H1 (cell line): Measurements from ENCODE around the gene GNG12.

Experiments used
- BRCA1 ChIP-seq: IDR thresholded peaks from 2 replicates; pipeline ENCODE4 v1.6.1; 2012; ENCODE audit warnings: low read depth, low read length, improper control_type of control experiment
- POLR2A ChIP-seq, 2 experiments: IDR thresholded peaks; 1 replicate in 1 of 2; 2 replicates in 1 of 2; pipeline ENCODE4 v1.6.1; 2011; ENCODE audit warnings: low read depth in 2 of 2, low read length in 2 of 2, mild to moderate bottlenecking in 2 of 2; ENCODE audit errors: control extremely low read depth in 1 of 2
- POLR2AphosphoS5 ChIP-seq: IDR thresholded peaks from 2 replicates; pipeline ENCODE4 v1.6.1; 2011; ENCODE audit warnings: low read depth, low read length
- RFX5 ChIP-seq: IDR thresholded peaks from 2 replicates; pipeline ENCODE4 v1.6.1; 2011; ENCODE audit warnings: low read depth, low read length, improper control_type of control experiment, borderline replicate concordance
- RNF2 ChIP-seq: fragments of 200-900, 300-1000 bp; sonication (generic); IDR thresholded peaks from 2 replicates; pipeline ENCODE4 v1.7.1; 2016; ENCODE audit warnings: borderline replicate concordance, low read depth, mild to moderate bottlenecking, antibody characterized with exemption, low read length; ENCODE audit not compliant: poor library complexity, severe bottlenecking; ENCODE audit errors: missing control alignments
- SUZ12 ChIP-seq: fragments of 200-600 bp; sonication (generic); IDR thresholded peaks from 2 replicates; pipeline ENCODE4 v1.6.1; 2012; ENCODE audit warnings: mild to moderate bottlenecking, inconsistent platforms, low read length, moderate library complexity, mixed read lengths
- TF ChIP-seq, protein P1 (sequence below), 3 experiments: IDR thresholded peaks; 1 replicate in 2 of 3; 2 replicates in 1 of 3; pipeline versions ENCODE4 v1.5.1 to v1.6.1; 2011; ENCODE audit warnings: low read length in 3 of 3, mild to moderate bottlenecking in 3 of 3, inconsistent platforms in 2 of 3, low read depth in 1 of 3, moderate library complexity in 1 of 3; ENCODE audit not compliant: insufficient read depth in 1 of 3; ENCODE audit errors: control extremely low read depth in 1 of 3
- TF ChIP-seq, protein P2 (sequence below): IDR thresholded peaks from 2 replicates; pipeline ENCODE4 v1.6.1; 2012; ENCODE audit warnings: low read length, inconsistent platforms
- TF ChIP-seq, protein P3 (sequence below): IDR thresholded peaks from 2 replicates; pipeline ENCODE4 v1.6.1; 2011; ENCODE audit warnings: low read depth, mild to moderate bottlenecking, low read length; ENCODE audit not compliant: insufficient read depth
- TF ChIP-seq, protein P4 (sequence below): fragments of 300-600 bp; sonication (generic); IDR thresholded peaks from 2 replicates; pipeline ENCODE4 v1.7.1; 2012; ENCODE audit warnings: low read length, moderate library complexity, mild to moderate bottlenecking, inconsistent platforms; ENCODE audit not compliant: insufficient replicate concordance

DNA sequence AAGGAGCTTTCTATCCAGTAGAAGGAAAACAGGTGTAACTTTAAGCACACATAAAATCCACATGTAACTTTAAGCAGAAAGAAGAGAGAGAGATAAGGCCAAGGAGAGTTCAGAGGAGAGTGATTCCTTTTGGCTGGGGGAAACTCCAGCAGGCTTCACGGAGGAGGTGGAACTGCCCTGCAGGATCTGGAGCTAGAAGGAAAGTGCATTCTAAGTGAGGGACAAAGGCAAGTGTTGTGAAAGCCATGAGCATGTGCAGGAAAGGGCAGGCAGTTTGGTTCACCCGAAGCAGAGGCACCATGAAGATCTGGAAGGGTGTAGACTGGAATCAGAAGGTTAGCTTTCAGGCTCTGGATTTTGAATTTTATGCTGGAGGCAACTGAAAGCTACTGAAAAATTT, 101.9 kb downstream of the GNG12 start:
- TF ChIP-seq, protein P1, sequence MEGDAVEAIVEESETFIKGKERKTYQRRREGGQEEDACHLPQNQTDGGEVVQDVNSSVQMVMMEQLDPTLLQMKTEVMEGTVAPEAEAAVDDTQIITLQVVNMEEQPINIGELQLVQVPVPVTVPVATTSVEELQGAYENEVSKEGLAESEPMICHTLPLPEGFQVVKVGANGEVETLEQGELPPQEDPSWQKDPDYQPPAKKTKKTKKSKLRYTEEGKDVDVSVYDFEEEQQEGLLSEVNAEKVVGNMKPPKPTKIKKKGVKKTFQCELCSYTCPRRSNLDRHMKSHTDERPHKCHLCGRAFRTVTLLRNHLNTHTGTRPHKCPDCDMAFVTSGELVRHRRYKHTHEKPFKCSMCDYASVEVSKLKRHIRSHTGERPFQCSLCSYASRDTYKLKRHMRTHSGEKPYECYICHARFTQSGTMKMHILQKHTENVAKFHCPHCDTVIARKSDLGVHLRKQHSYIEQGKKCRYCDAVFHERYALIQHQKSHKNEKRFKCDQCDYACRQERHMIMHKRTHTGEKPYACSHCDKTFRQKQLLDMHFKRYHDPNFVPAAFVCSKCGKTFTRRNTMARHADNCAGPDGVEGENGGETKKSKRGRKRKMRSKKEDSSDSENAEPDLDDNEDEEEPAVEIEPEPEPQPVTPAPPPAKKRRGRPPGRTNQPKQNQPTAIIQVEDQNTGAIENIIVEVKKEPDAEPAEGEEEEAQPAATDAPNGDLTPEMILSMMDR (IDR thresholded peaks at IDR 0.05; ENCODE audit: control extremely low read depth in 1 of 3, insufficient read depth in 1 of 3, low read depth in 1 of 3, low read length in 3 of 3) = no peak
- TF ChIP-seq BRCA1 (no peak), RFX5 (no peak), POLR2AphosphoS5 (no peak), POLR2A (IDR thresholded peaks at IDR 0.05; ENCODE audit: control extremely low read depth in 1 of 2, low read depth in 2 of 2, low read length in 2 of 2) (no peak), RNF2 (no peak), SUZ12 (no peak)
- TF ChIP-seq, protein P2, sequence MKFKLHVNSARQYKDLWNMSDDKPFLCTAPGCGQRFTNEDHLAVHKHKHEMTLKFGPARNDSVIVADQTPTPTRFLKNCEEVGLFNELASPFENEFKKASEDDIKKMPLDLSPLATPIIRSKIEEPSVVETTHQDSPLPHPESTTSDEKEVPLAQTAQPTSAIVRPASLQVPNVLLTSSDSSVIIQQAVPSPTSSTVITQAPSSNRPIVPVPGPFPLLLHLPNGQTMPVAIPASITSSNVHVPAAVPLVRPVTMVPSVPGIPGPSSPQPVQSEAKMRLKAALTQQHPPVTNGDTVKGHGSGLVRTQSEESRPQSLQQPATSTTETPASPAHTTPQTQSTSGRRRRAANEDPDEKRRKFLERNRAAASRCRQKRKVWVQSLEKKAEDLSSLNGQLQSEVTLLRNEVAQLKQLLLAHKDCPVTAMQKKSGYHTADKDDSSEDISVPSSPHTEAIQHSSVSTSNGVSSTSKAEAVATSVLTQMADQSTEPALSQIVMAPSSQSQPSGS = no peak
- TF ChIP-seq, protein P3, sequence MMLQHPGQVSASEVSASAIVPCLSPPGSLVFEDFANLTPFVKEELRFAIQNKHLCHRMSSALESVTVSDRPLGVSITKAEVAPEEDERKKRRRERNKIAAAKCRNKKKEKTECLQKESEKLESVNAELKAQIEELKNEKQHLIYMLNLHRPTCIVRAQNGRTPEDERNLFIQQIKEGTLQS = no peak
- TF ChIP-seq, protein P4, sequence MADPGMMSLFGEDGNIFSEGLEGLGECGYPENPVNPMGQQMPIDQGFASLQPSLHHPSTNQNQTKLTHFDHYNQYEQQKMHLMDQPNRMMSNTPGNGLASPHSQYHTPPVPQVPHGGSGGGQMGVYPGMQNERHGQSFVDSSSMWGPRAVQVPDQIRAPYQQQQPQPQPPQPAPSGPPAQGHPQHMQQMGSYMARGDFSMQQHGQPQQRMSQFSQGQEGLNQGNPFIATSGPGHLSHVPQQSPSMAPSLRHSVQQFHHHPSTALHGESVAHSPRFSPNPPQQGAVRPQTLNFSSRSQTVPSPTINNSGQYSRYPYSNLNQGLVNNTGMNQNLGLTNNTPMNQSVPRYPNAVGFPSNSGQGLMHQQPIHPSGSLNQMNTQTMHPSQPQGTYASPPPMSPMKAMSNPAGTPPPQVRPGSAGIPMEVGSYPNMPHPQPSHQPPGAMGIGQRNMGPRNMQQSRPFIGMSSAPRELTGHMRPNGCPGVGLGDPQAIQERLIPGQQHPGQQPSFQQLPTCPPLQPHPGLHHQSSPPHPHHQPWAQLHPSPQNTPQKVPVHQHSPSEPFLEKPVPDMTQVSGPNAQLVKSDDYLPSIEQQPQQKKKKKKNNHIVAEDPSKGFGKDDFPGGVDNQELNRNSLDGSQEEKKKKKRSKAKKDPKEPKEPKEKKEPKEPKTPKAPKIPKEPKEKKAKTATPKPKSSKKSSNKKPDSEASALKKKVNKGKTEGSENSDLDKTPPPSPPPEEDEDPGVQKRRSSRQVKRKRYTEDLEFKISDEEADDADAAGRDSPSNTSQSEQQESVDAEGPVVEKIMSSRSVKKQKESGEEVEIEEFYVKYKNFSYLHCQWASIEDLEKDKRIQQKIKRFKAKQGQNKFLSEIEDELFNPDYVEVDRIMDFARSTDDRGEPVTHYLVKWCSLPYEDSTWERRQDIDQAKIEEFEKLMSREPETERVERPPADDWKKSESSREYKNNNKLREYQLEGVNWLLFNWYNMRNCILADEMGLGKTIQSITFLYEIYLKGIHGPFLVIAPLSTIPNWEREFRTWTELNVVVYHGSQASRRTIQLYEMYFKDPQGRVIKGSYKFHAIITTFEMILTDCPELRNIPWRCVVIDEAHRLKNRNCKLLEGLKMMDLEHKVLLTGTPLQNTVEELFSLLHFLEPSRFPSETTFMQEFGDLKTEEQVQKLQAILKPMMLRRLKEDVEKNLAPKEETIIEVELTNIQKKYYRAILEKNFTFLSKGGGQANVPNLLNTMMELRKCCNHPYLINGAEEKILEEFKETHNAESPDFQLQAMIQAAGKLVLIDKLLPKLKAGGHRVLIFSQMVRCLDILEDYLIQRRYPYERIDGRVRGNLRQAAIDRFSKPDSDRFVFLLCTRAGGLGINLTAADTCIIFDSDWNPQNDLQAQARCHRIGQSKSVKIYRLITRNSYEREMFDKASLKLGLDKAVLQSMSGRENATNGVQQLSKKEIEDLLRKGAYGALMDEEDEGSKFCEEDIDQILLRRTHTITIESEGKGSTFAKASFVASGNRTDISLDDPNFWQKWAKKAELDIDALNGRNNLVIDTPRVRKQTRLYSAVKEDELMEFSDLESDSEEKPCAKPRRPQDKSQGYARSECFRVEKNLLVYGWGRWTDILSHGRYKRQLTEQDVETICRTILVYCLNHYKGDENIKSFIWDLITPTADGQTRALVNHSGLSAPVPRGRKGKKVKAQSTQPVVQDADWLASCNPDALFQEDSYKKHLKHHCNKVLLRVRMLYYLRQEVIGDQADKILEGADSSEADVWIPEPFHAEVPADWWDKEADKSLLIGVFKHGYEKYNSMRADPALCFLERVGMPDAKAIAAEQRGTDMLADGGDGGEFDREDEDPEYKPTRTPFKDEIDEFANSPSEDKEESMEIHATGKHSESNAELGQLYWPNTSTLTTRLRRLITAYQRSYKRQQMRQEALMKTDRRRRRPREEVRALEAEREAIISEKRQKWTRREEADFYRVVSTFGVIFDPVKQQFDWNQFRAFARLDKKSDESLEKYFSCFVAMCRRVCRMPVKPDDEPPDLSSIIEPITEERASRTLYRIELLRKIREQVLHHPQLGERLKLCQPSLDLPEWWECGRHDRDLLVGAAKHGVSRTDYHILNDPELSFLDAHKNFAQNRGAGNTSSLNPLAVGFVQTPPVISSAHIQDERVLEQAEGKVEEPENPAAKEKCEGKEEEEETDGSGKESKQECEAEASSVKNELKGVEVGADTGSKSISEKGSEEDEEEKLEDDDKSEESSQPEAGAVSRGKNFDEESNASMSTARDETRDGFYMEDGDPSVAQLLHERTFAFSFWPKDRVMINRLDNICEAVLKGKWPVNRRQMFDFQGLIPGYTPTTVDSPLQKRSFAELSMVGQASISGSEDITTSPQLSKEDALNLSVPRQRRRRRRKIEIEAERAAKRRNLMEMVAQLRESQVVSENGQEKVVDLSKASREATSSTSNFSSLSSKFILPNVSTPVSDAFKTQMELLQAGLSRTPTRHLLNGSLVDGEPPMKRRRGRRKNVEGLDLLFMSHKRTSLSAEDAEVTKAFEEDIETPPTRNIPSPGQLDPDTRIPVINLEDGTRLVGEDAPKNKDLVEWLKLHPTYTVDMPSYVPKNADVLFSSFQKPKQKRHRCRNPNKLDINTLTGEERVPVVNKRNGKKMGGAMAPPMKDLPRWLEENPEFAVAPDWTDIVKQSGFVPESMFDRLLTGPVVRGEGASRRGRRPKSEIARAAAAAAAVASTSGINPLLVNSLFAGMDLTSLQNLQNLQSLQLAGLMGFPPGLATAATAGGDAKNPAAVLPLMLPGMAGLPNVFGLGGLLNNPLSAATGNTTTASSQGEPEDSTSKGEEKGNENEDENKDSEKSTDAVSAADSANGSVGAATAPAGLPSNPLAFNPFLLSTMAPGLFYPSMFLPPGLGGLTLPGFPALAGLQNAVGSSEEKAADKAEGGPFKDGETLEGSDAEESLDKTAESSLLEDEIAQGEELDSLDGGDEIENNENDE = no peak
